ENCODE results near the gene CPPED1. TPM values are rescaled to one million over a fixed set of nuclear protein-coding genes. Genes with fewer than 3 reads are reported as not detected.

Gene CPPED1
- total and polyA plus RNA-seq, 2 of the 4 experiments (the other 2 are of a cell fraction): 5.1 to 6.5 TPM

- H3K4me2 ChIP-seq (ENCODE audit: low read depth, low read length): no peak overlapping the region
- no peaks in the 10 kb centered on the region for H4K20me1 ChIP-seq (ENCODE audit: insufficient read depth, low read length)
- H3K4me3 ChIP-seq (ENCODE audit: insufficient read depth, low read depth, low read length): no peak overlapping the region
- H3K9ac ChIP-seq (ENCODE audit: low read depth, low read length): no peak overlapping the region
- H2AK5ac ChIP-seq (ENCODE audit: low read depth, low read length): no peak overlapping the region
- H3K27ac ChIP-seq (ENCODE audit: insufficient read depth, low read length): no peak overlapping the region
- no TSS peak for BruUV-seq (replicated peaks)
- H2AFZ ChIP-seq (replicated peaks; ENCODE audit: low read length, poor library complexity): no peak overlapping the region
- in situ Hi-C loops (cut with MboI; ENCODE audit: low sequenced_read_pairs): no loop called here
- no peak overlapping the region for H2BK5ac ChIP-seq (ENCODE audit: low read depth, low read length, poor library complexity, severe bottlenecking)
- H4K8ac ChIP-seq (ENCODE audit: low read depth in 2 of 2, low read length in 2 of 2): no peak overlapping the region
- H3K27me3 ChIP-seq (ENCODE audit: control insufficient read depth, insufficient read depth, low read length): no peaks in the 10 kb centered on the region
- no peak overlapping the region for H2BK15ac ChIP-seq (ENCODE audit: low read depth, low read length)
- no CpG with 5 or more reads among the region's 9 CpGs for WGBS, 2 experiments (ENCODE audit: extremely low coverage in 2 of 2, insufficient read length in 1 of 2)
- no peak overlapping the region for H2BK20ac ChIP-seq (ENCODE audit: low read depth, low read length)
- no peak overlapping the region for H4K91ac ChIP-seq (ENCODE audit: insufficient read depth, low read depth, low read length)
- ChIA-PET POLR2A (ENCODE audit: unreplicated experiment) (no interaction called here), CTCF (no interaction called here)
- no peak overlapping the region for H3K56ac ChIP-seq (ENCODE audit: extremely low read depth, insufficient read depth, low read length)
- no peak overlapping the region for H3K14ac ChIP-seq (replicated peaks; ENCODE audit: low read depth, low read length)
- no peaks in the 10 kb centered on the region for H3K79me1 ChIP-seq (ENCODE audit: low read depth in 1 of 2, low read length in 2 of 2)
- no peak overlapping the region for H3K4ac ChIP-seq (ENCODE audit: low read depth, low read length)
- H2BK120ac ChIP-seq (ENCODE audit: low read depth, low read length): no peak overlapping the region
- no peaks in the 10 kb centered on the region for H3K36me3 ChIP-seq (ENCODE audit: control insufficient read depth, insufficient read depth, low read length)
- intact Hi-C loops (cut with micrococcal nuclease): no loop called here
- no peak overlapping the region for H4K5ac ChIP-seq (ENCODE audit: low read depth, low read length)
- no peak overlapping the region for H3K23ac ChIP-seq (ENCODE audit: low read depth, low read length)
- H3K18ac ChIP-seq (ENCODE audit: low read depth, low read length): no peak overlapping the region
- H3K9me1 ChIP-seq (ENCODE audit: insufficient read depth, low read length): no peaks in the 10 kb centered on the region
- no peak overlapping the region for H2AK9ac ChIP-seq (replicated peaks; ENCODE audit: low read depth, low read length, poor library complexity)
- no peaks in the 10 kb centered on the region for H3K4me1 ChIP-seq (ENCODE audit: control insufficient read depth, insufficient read depth, low read length)
- dilution Hi-C loops (cut with HindIII; ENCODE audit: low sequenced_read_pairs, unreplicated experiment): no loop called here
- no peaks in the 10 kb centered on the region for H3K9me3 ChIP-seq (ENCODE audit: control insufficient read depth, insufficient read depth, low read length)
- ATAC-seq (ENCODE audit: low read depth) (no peak), DNase-seq (no peak)
- TF ChIP-seq NFE2L2 (IDR thresholded peaks at IDR 0.05; ENCODE audit: low read depth, low read length): no peak
- no peak for TF ChIP-seq POLR2A (IDR thresholded peaks at IDR 0.05; ENCODE audit: low read depth, low read length)
- no peak for TF ChIP-seq CTCF (conservative IDR thresholded peaks at IDR 0.05; ENCODE audit: low read depth, low read length)
- TF ChIP-seq USF2 (IDR thresholded peaks at IDR 0.05; ENCODE audit: low read depth, low read length): no peak
- TF ChIP-seq MAZ (IDR thresholded peaks at IDR 0.05; ENCODE audit: borderline replicate concordance, low read depth, low read length): no peak
- TF ChIP-seq ELK1 (IDR thresholded peaks at IDR 0.05; ENCODE audit: borderline replicate concordance, low read depth, low read length): no peak
- TF ChIP-seq MAFK (IDR thresholded peaks at IDR 0.05; ENCODE audit: low read depth, low read length): no peak
- no peak for TF ChIP-seq SMC3 (IDR thresholded peaks at IDR 0.05; ENCODE audit: low read depth, low read length)
- TF ChIP-seq MXI1 (IDR thresholded peaks at IDR 0.05; ENCODE audit: borderline replicate concordance, low read depth, low read length): no peak
- TF ChIP-seq CEBPB (IDR thresholded peaks at IDR 0.05; ENCODE audit: low read depth, low read length): no peak
- no peak for TF ChIP-seq CHD1 (IDR thresholded peaks at IDR 0.05; ENCODE audit: low read depth, low read length)
- no peak for TF ChIP-seq RFX5 (IDR thresholded peaks at IDR 0.05; ENCODE audit: low read depth, low read length)
- no peak for TF ChIP-seq BHLHE40 (IDR thresholded peaks at IDR 0.05; ENCODE audit: low read depth, low read length)
- TF ChIP-seq FOS (IDR thresholded peaks at IDR 0.05; ENCODE audit: low read depth, low read length): no peak
- no peak for TF ChIP-seq RCOR1 (IDR thresholded peaks at IDR 0.05; ENCODE audit: insufficient replicate concordance, low read length)
Measured at GRCh38 chr16:12758670-12759558, 44.8 kb downstream of the CPPED1 start.

Measured in IMR-90 (cell line).